Nephron (organoid): ENCODE measurements around the gene FGF18.

ENCODE experiments used
- H3K27ac Mint-ChIP-seq, 3 experiments: 2 replicates each; pipeline ENCODE4 v1.8.0; 2020; ENCODE audit warnings: mixed read lengths in 3 of 3, mild to moderate bottlenecking in 2 of 3, moderate library complexity in 1 of 3
- H3K27me3 Mint-ChIP-seq: 2 replicates; pipeline ENCODE4 v1.8.0; 2021; ENCODE audit warnings: low read depth, mild to moderate bottlenecking, moderate library complexity, mixed read lengths
- H3K36me3 Mint-ChIP-seq: 2 replicates; pipeline ENCODE4 v1.8.0; 2020; ENCODE audit warnings: low read depth, mixed read lengths
- H3K4me1 Mint-ChIP-seq: 2 replicates; pipeline ENCODE4 v1.8.0; 2020; ENCODE audit warnings: mixed read lengths
- H3K4me3 Mint-ChIP-seq, 3 experiments: 2 replicates each; pipeline ENCODE4 v1.8.0; 2020; ENCODE audit warnings: mild to moderate bottlenecking in 3 of 3, mixed read lengths in 3 of 3, moderate library complexity in 2 of 3
- H3K9me3 Mint-ChIP-seq: 2 replicates; pipeline ENCODE4 v1.8.0; 2020; ENCODE audit warnings: mixed read lengths
- CTCF ChIP-seq, 3 experiments: fragments of 200-600 bp; sonication (generic); IDR thresholded peaks; one replicate each; pipeline ENCODE4 v1.5.0; 2021; ENCODE audit warnings: antibody characterized with exemption in 3 of 3; ENCODE audit not compliant: unreplicated experiment in 3 of 3

Gene FGF18

GRCh38 chr5:171474230-171474813 is 54.9 kb downstream of the FGF18 start:
- Mint-ChIP-seq H3K9me3 (peaks cover 8% of the 10 kb centered on the region), H3K36me3 (peaks cover 9% of the 10 kb centered on the region), H3K4me3 (no peak overlapping the region), H3K27me3 (peaks cover 8% of the 10 kb centered on the region), H3K4me1 (no peaks in the 10 kb centered on the region), H3K27ac (no peak overlapping the region)
- TF ChIP-seq CTCF (IDR thresholded peaks at IDR 0.05; ENCODE audit: unreplicated experiment in 3 of 3): no peak

GRCh38 chr5:171475596-171475995 is 56.1 kb downstream of the FGF18 start:
- H3K36me3 Mint-ChIP-seq: peaks cover 9% of the 10 kb centered on the region
- no peak for TF ChIP-seq CTCF (IDR thresholded peaks at IDR 0.05; ENCODE audit: unreplicated experiment in 3 of 3)
- peaks cover 8% of the 10 kb centered on the region for H3K27me3 Mint-ChIP-seq

GRCh38 chr5:171476701-171477100 is 57.3 kb downstream of the FGF18 start:
- TF ChIP-seq CTCF (IDR thresholded peaks at IDR 0.05; ENCODE audit: unreplicated experiment in 3 of 3): no peak
- no peak overlapping the region for H3K27ac Mint-ChIP-seq
- H3K4me3 Mint-ChIP-seq: no peak overlapping the region
- peaks cover 8% of the 10 kb centered on the region for H3K9me3 Mint-ChIP-seq
- peaks cover 9% of the 10 kb centered on the region for H3K36me3 Mint-ChIP-seq
- H3K4me1 Mint-ChIP-seq: peaks cover 14% of the 10 kb centered on the region
- peaks cover 8% of the 10 kb centered on the region for H3K27me3 Mint-ChIP-seq

More at GRCh38 chr5:171475596-171475995, 56.1 kb downstream of the FGF18 start:
- H3K4me3 Mint-ChIP-seq: no peak overlapping the region
- no peak overlapping the region for H3K27ac Mint-ChIP-seq
- peaks cover 8% of the 10 kb centered on the region for H3K9me3 Mint-ChIP-seq
- H3K4me1 Mint-ChIP-seq: peaks cover 10% of the 10 kb centered on the region

- Mint-ChIP-seq H3K27me3 (peaks cover 8% of the 10 kb centered on the region), H3K36me3 (peaks cover 9% of the 10 kb centered on the region), H3K4me3 (no peak overlapping the region), H3K27ac (no peak overlapping the region), H3K9me3 (peaks cover 8% of the 10 kb centered on the region), H3K4me1 (peaks cover 18% of the 10 kb centered on the region)
- no peak for TF ChIP-seq CTCF (IDR thresholded peaks at IDR 0.05; ENCODE audit: unreplicated experiment in 3 of 3)
Measured at GRCh38 chr5:171477101-171477500, 57.7 kb downstream of the FGF18 start.

GRCh38 chr5:171477666-171478065 is 58.2 kb downstream of the FGF18 start:
- H3K4me1 Mint-ChIP-seq: peaks cover 24% of the 10 kb centered on the region
- H3K27me3 Mint-ChIP-seq: peaks cover 5% of the 10 kb centered on the region
- TF ChIP-seq CTCF (IDR thresholded peaks at IDR 0.05; ENCODE audit: unreplicated experiment in 3 of 3): no peak
- no peak overlapping the region for H3K4me3 Mint-ChIP-seq
- peaks cover 6% of the 10 kb centered on the region for H3K9me3 Mint-ChIP-seq
- H3K36me3 Mint-ChIP-seq: peaks cover 9% of the 10 kb centered on the region
- H3K27ac Mint-ChIP-seq: no peak overlapping the region
